Gastrocnemius medialis (tissue), 4 donors: ENCODE data around the gene LPIN1.

Experiments used
- CTCF ChIP-seq, 5 experiments: fragments of 450-650 bp in 3 of 5; fragments of 200-600 bp in 2 of 5; sonication (generic) in 2 of 5; IDR thresholded peaks in 4 of 5; conservative IDR thresholded peaks in 1 of 5; 1 replicate in 4 of 5; 2 replicates in 1 of 5; pipeline ENCODE4 v1.5.1; 2016 to 2019; ENCODE audit warnings: antibody characterized with exemption in 5 of 5, mild to moderate bottlenecking in 3 of 5, moderate library complexity in 3 of 5
- POLR2A ChIP-seq, 2 donors: fragments of 450-650 bp; IDR thresholded peaks; one replicate each; pipeline ENCODE4 v1.6.1; 2017; ENCODE audit warnings: antibody characterized with exemption in 2 of 2, mild to moderate bottlenecking in 2 of 2, moderate library complexity in 2 of 2

GRCh38 chr2:11705711-11706110 lies 40.7 kb upstream of the LPIN1 start:
- no peak for TF ChIP-seq CTCF (IDR thresholded peaks at IDR 0.05 in 4 of 5, conservative IDR thresholded peaks at IDR 0.05 in 1 of 5)
- no peak for TF ChIP-seq POLR2A (IDR thresholded peaks at IDR 0.05)
